ENCODE measurements around the gene PYHIN1.

GRCh38 chr1:158893654-158894053, 37.7 kb upstream of the PYHIN1 start:
- TF ChIP-seq CTCF (IDR thresholded peaks at IDR 0.05) (no peak), POLR2A (IDR thresholded peaks at IDR 0.05) (no peak)
